Suppressor macrophage (primary cell): Measurements from ENCODE around the gene XYLB.

Experiments used
- DNase-seq, 4 experiments: peaks; one replicate each; pipeline ENCODE4 v3.0.0-alpha.2; 2020 to 2022

The XYLB gene

DNA sequence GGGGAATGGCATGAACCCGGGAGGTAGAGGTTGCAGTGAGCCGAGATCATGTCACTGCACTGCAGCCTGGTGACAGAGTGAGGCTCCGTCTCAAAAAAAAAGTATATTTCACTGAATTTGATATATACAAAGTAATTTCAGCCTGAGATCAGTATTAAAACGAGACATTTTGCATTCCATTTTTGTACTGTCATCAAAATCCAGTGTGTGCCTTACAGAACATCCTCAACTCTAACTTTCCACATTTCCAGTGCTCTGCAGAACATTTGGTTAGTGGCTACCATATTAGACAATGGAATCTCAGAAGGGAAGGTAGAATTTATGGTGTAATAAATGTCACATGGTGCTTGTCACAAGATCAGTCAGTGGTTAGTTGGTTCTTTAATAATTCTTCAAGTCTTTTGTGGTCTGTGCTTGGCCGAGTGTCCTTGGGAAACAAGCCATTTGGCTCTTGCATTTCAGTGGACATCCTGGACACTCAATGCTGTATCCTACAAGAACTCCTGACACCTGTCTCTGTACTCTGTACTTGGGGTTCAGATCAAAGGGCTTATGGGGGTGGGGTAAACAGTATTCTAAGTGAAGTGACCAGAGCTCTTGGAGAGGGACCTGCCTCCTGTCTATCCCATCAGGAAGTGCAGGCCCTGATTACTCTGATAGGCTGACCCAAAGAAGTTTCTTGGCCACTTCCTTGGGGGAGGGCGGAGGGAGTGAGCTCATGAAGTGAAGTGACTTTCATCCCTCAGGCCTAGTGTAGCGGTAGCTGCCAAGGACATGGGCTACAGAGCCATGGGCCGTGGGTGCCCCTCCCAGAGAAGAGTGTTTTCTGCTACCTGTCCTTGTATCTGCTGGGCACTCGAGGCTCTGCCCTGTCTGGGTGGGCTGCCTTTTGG lies 110.8 kb downstream of the XYLB start:
- peak in 3 of 4 experiments; percentile 27 to 45 (median 42) for DNase-seq

DNA sequence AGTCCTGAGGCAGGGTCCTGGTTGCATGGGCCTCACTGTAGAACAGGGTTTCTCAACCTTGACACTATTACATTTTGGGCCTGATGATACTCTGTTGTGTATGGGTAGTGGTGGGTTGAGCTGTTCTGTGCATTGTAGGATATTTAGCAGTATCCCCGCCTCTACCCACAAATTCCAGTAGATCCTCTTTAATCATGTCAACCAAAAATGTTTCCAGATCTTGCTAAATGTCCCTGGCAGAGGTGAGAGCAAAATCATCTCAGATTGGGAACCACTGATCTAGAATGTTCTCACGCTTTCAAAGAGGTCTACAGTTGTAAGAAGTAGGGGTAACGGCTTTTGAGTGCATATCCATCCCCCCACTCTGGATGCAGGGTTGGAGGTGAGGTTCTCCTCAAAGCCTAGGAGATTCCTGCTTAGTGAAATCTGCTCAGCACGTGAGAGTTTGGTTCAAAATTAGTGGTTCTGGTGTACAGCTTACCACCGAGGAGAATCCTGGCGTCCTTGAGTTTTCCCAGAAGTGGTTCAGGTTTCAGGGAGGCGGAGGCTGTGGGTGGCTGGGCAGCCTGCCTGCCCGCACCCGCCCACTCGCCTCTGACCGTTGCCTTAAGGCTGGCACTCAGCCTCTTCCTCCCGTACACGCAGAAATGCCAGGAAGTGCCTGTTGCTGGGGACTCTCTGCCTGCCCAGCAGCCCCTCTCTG lies 112.4 kb downstream of the XYLB start:
- DNase-seq: no peak

- DNase-seq: no peak
These were observed 113.0 kb downstream of the XYLB start for GRCh38 chr3:38459499-38460048.

GRCh38 chr3:38460377-38461270 lies 114.0 kb downstream of the XYLB start:
- no peak for DNase-seq
